Tibial nerve (tissue), 4 donors: ENCODE measurements around the gene FHOD1.

Source experiments
- CTCF ChIP-seq, 5 experiments: fragments of 200-600 bp in 3 of 5; fragments of 450-650 bp in 2 of 5; sonication (generic) in 3 of 5; IDR thresholded peaks; one replicate each; pipeline ENCODE4 v1.5.1; 2016 to 2019; ENCODE audit warnings: antibody characterized with exemption in 5 of 5, mild to moderate bottlenecking in 3 of 5, moderate library complexity in 2 of 5
- EP300 ChIP-seq, 2 donors: sonication (generic); formaldehyde crosslinking; IDR thresholded peaks; one replicate each; pipeline ENCODE4 v1.6.1; 2017; ENCODE audit warnings: antibody characterized with exemption in 2 of 2, mild to moderate bottlenecking in 1 of 2
- POLR2A ChIP-seq, 2 donors: fragments of 450-650 bp; IDR thresholded peaks; one replicate each; pipeline ENCODE4 v1.6.1; 2017; ENCODE audit warnings: antibody characterized with exemption in 2 of 2, mild to moderate bottlenecking in 2 of 2, moderate library complexity in 2 of 2

- TF ChIP-seq CTCF (IDR thresholded peaks at IDR 0.05) (no peak), POLR2A (IDR thresholded peaks at IDR 0.05) (no peak), EP300 (IDR thresholded peaks at IDR 0.05) (no peak)
Observed at GRCh38 chr16:67228905-67229304, 18.4 kb downstream of the FHOD1 start.
